ENCODE results near the gene FBXO28. TPM values are rescaled to one million over a fixed set of nuclear protein-coding genes. Genes with fewer than 3 reads are reported as not detected.

Gene FBXO28
- total and polyA plus RNA-seq, 2 experiments from 2014 or later = 14.9 to 31.8 TPM

DNA sequence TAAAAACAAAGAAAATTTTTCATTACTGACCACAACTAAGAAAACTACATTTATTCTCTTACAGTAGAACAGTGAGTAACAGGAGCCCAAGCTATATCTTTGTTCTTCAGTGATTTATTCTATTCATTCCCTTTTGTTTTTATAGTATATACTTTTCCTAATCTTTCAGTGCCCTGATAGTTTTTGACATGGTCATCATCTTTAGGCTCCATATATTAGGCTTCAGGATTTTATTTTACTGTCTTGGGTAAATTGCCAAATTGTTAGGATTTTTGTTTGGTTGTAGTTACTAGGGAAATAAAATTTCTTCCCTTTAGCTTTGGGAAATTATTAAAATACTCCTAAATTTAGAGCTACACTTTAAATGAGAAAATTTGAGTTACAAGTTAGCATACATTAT lies 10.3 kb downstream of the FBXO28 start:
- Histone ChIP-seq H3K4me3 (no peak overlapping the region), H3K9me3 (ENCODE audit: low read depth) (no peaks in the 10 kb centered on the region), H3K27me3 (replicated peaks; ENCODE audit: insufficient read depth) (no peaks in the 10 kb centered on the region), H3K36me3 (ENCODE audit: low read depth) (no peaks in the 10 kb centered on the region), H3K4me1 (ENCODE audit: insufficient read depth) (peaks cover 17% of the 10 kb centered on the region), H4K20me1 (ENCODE audit: insufficient read depth) (peaks cover 22% of the 10 kb centered on the region), H3K27ac (no peak overlapping the region), H3K79me2 (ENCODE audit: insufficient read depth) (peaks cover 97% of the 10 kb centered on the region), H3K4me2 (ENCODE audit: unreplicated experiment) (no peak overlapping the region), H3F3A (ENCODE audit: insufficient read depth) (peaks cover 17% of the 10 kb centered on the region; the same call in 1 of the 2 replicates), H3K9me2 (ENCODE audit: insufficient read depth) (no peaks in the 10 kb centered on the region), H2AFZ (no peak overlapping the region), H3K9ac (no peak overlapping the region)
- no peak for TF ChIP-seq EZH2 (IDR thresholded peaks at IDR 0.05; ENCODE audit: insufficient read depth, poor library complexity, severe bottlenecking)
- no peak for TF ChIP-seq EZH2phosphoT487 (IDR thresholded peaks at IDR 0.05; ENCODE audit: insufficient read depth, low read depth)
- in situ Hi-C loops (cut with MboI) = loop anchor here (10.0 kb wide), 1 partner anchor 211 kb away; the partner anchor contains the start of gene NVL
- DNase-seq = peak; percentile 6

DNA sequence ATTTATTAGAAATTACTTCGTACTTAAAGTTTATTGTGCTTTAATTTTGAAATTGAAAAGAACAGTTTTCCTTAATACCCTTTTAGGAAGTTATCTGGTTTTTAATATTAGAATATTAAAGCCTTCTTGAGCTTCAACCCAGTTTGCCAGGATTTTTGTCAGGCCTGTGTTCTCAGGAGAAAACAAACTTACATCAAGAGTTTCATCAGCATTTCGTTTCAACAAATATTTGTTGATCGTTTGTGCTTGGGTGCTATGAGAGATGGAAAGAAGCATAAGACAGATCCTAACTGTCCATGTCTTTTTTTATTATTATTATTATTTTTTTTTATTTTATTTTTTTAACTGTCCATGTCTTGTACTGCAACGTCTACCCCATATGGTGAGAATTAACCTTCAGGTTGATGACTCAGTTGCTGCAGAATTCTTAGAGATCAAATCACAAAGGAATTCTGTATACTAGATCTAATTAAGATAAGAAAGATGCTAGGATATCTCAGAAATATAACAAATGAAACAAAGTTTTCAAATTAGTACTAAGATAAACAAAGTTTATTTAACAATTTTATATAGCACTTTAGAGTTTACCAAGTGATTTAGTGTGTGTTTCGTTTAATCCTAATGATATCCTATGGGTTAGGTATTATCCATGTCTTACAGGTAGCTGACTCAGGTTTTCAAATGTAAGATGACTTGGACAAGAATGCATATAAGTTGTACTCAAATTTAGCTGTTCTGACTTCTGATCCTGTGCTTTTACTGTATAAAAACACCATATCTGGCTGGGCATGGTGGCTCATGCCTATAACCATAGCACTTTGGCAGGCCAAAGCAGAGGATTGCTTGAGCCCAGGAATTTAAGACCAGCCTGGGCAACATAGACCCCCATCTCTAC lies 14.3 kb downstream of the FBXO28 start:
- in situ Hi-C loops (cut with MboI) = loop anchor here (10.0 kb wide), 1 partner anchor 207 kb away; the partner anchor contains the start of gene NVL
- DNase-seq = peak; percentile 67
- TF ChIP-seq EZH2phosphoT487 (IDR thresholded peaks at IDR 0.05; ENCODE audit: insufficient read depth, low read depth) (no peak), EZH2 (IDR thresholded peaks at IDR 0.05; ENCODE audit: insufficient read depth, poor library complexity, severe bottlenecking) (no peak)
- Histone ChIP-seq H3F3A (ENCODE audit: insufficient read depth) (peaks cover 20% of the 10 kb centered on the region; the same call in 1 of the 2 replicates), H3K4me2 (ENCODE audit: unreplicated experiment) (peak overlapping the region; percentile 51), H4K20me1 (ENCODE audit: insufficient read depth) (peaks cover 19% of the 10 kb centered on the region), H2AFZ (no peak overlapping the region), H3K27me3 (replicated peaks; ENCODE audit: insufficient read depth) (no peaks in the 10 kb centered on the region), H3K4me1 (ENCODE audit: insufficient read depth) (peaks cover 17% of the 10 kb centered on the region), H3K9me3 (ENCODE audit: low read depth) (no peaks in the 10 kb centered on the region), H3K9ac (no peak overlapping the region), H3K36me3 (ENCODE audit: low read depth) (peaks cover 28% of the 10 kb centered on the region), H3K79me2 (ENCODE audit: insufficient read depth) (peaks cover 88% of the 10 kb centered on the region), H3K9me2 (ENCODE audit: insufficient read depth) (no peaks in the 10 kb centered on the region), H3K4me3 (no peak overlapping the region), H3K27ac (peak overlapping the region; percentile 29; the same call in 1 of the 2 replicates)
- WGBS, 2 experiments (ENCODE audit: low coverage in 1 of 2, low lambda C conversion rate in 2 of 2, missing lambda C conversion rate in 2 of 2) = 50% methylated on average over 5 of the region's 5 CpGs

DNA sequence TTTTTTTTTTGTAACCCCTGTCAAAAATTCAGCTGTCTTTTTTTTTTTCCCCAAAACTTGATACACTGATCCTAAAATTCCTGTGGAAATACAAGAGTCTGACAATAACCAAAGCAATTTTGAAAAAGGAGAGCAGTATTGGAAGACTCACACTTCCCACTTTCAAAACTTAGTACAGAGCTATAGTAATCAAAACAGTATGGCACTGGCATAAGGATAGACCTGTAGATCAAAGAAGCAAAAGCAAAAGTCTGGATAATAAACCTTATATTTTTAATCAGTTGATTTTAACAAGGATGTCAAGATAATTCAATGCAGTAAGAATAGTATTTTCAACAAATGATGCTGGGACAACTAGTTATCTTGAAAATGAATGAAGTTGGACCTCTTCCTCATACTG lies 17.3 kb downstream of the FBXO28 start:
- H3F3A ChIP-seq (ENCODE audit: insufficient read depth) = peaks cover 20% of the 10 kb centered on the region; the same call in 1 of the 2 replicates
- no peak overlapping the region for H2AFZ ChIP-seq
- H3K36me3 ChIP-seq (ENCODE audit: low read depth) = peaks cover 45% of the 10 kb centered on the region
- in situ Hi-C loops (cut with MboI) = no loop called here
- H3K4me2 ChIP-seq (ENCODE audit: unreplicated experiment) = no peak overlapping the region
- peaks cover 11% of the 10 kb centered on the region for H4K20me1 ChIP-seq (ENCODE audit: insufficient read depth)
- no peaks in the 10 kb centered on the region for H3K9me3 ChIP-seq (ENCODE audit: low read depth)
- H3K4me1 ChIP-seq (ENCODE audit: insufficient read depth) = peaks cover 10% of the 10 kb centered on the region
- H3K79me2 ChIP-seq (ENCODE audit: insufficient read depth) = peaks cover 59% of the 10 kb centered on the region
- no peaks in the 10 kb centered on the region for H3K9me2 ChIP-seq (ENCODE audit: insufficient read depth)
- H3K4me3 ChIP-seq = no peak overlapping the region
- TF ChIP-seq EZH2phosphoT487 (IDR thresholded peaks at IDR 0.05; ENCODE audit: insufficient read depth, low read depth) (no peak), EZH2 (IDR thresholded peaks at IDR 0.05; ENCODE audit: insufficient read depth, poor library complexity, severe bottlenecking) (no peak)
- H3K27ac ChIP-seq = no peak overlapping the region
- no peak for DNase-seq
- no peaks in the 10 kb centered on the region for H3K27me3 ChIP-seq (replicated peaks; ENCODE audit: insufficient read depth)
- no peak overlapping the region for H3K9ac ChIP-seq

DNA sequence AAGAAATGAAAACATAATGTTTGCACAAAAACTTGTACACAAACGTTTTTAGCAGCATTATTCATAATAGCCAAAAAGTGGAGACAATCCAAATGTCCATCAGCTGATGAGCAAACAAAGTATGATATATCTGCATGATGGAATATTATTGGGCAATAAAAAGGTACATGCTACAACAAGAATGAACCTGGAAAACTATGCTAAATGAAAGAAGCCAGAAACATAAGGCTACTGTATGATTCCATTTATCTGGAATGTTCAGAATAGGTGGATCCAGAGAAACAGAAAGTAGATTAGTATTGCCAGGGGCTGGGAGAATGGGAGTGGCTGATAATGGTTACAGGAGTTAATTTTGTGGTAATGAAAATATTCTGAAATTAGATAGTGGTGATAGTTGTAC lies 19.0 kb downstream of the FBXO28 start:
- H3K4me3 ChIP-seq = no peak overlapping the region
- WGBS, 2 experiments (ENCODE audit: low coverage in 1 of 2, low lambda C conversion rate in 2 of 2, missing lambda C conversion rate in 2 of 2) = 48 to 50% methylated on average over 1 of the region's 1 CpG
- no peak overlapping the region for H2AFZ ChIP-seq
- no peak for TF ChIP-seq EZH2 (IDR thresholded peaks at IDR 0.05; ENCODE audit: insufficient read depth, poor library complexity, severe bottlenecking)
- no peak for TF ChIP-seq EZH2phosphoT487 (IDR thresholded peaks at IDR 0.05; ENCODE audit: insufficient read depth, low read depth)
- H3K4me2 ChIP-seq (ENCODE audit: unreplicated experiment) = no peak overlapping the region
- in situ Hi-C loops (cut with MboI) = no loop called here
- no peaks in the 10 kb centered on the region for H3K27me3 ChIP-seq (replicated peaks; ENCODE audit: insufficient read depth)
- H4K20me1 ChIP-seq (ENCODE audit: insufficient read depth) = peaks cover 5% of the 10 kb centered on the region; the same call in 1 of the 2 replicates
- H3K36me3 ChIP-seq (ENCODE audit: low read depth) = peaks cover 45% of the 10 kb centered on the region
- H3K9ac ChIP-seq = no peak overlapping the region
- DNase-seq = no peak
- H3K9me3 ChIP-seq (ENCODE audit: low read depth) = no peaks in the 10 kb centered on the region
- H3K9me2 ChIP-seq (ENCODE audit: insufficient read depth) = no peaks in the 10 kb centered on the region
- no peak overlapping the region for H3K27ac ChIP-seq
- H3K79me2 ChIP-seq (ENCODE audit: insufficient read depth) = peaks cover 51% of the 10 kb centered on the region
- H3F3A ChIP-seq (ENCODE audit: insufficient read depth) = peaks cover 9% of the 10 kb centered on the region; the same call in 1 of the 2 replicates
- peaks cover 6% of the 10 kb centered on the region for H3K4me1 ChIP-seq (ENCODE audit: insufficient read depth)
